H9 (cell line): Measurements from ENCODE around the gene DUSP1. TPM values are rescaled to one million over a fixed set of nuclear protein-coding genes. Genes with fewer than 3 reads are reported as not detected.

ENCODE experiments used
- DNase-seq: peaks from one replicate; pipeline ENCODE4 v3.0.0-alpha.2; 2017
- H2AFZ ChIP-seq: one replicate; pipeline ENCODE4 v1.6.1; 2013; ENCODE audit warnings: mild to moderate bottlenecking, low read length, control low read depth, moderate library complexity
- H2AK5ac ChIP-seq: 2 replicates; pipeline ENCODE4 v1.6.1; 2013; ENCODE audit warnings: low read length, control low read depth, mixed read lengths; ENCODE audit not compliant: insufficient read length
- H2BK120ac ChIP-seq: one replicate; pipeline ENCODE4 v1.6.1; 2013; ENCODE audit warnings: low read depth, mild to moderate bottlenecking, low read length, control low read depth, inconsistent platforms; ENCODE audit not compliant: poor library complexity, severe bottlenecking
- H2BK12ac ChIP-seq: 2 replicates; pipeline ENCODE4 v1.6.1; 2013; ENCODE audit warnings: low read length, control low read depth, mixed read lengths, low read depth; ENCODE audit not compliant: insufficient read length
- H2BK15ac ChIP-seq: 2 replicates; pipeline ENCODE4 v1.6.1; 2013; ENCODE audit warnings: low read depth, low read length, control low read depth
- H2BK20ac ChIP-seq: one replicate; pipeline ENCODE4 v1.6.1; 2013; ENCODE audit warnings: low read depth, mild to moderate bottlenecking, low read length, control low read depth, inconsistent platforms; ENCODE audit not compliant: poor library complexity, severe bottlenecking
- H2BK5ac ChIP-seq: 2 replicates; pipeline ENCODE4 v1.6.1; 2013; ENCODE audit warnings: low read length, control low read depth, mixed read lengths; ENCODE audit not compliant: insufficient read length
- H3K14ac ChIP-seq: 2 replicates; pipeline ENCODE4 v1.6.1; 2013; ENCODE audit warnings: low read length, control low read depth; ENCODE audit not compliant: insufficient read depth
- H3K18ac ChIP-seq: 2 replicates; pipeline ENCODE4 v1.6.1; 2013; ENCODE audit warnings: low read depth, mild to moderate bottlenecking, mixed read lengths, low read length, control low read depth; ENCODE audit not compliant: insufficient read length
- H3K23ac ChIP-seq: 2 replicates; pipeline ENCODE4 v1.6.1; 2013; ENCODE audit warnings: low read length, control low read depth, mixed read lengths, low read depth; ENCODE audit not compliant: insufficient read length
- H3K23me2 ChIP-seq: 2 replicates; pipeline ENCODE4 v1.6.1; 2013; ENCODE audit warnings: low read depth, mild to moderate bottlenecking, mixed read lengths, low read length, control low read depth; ENCODE audit not compliant: insufficient read length, poor library complexity, severe bottlenecking
- H3K27ac ChIP-seq: 2 replicates; pipeline ENCODE4 v1.5.1; 2013; ENCODE audit warnings: low read length, control low read depth, mixed read lengths, low read depth; ENCODE audit not compliant: insufficient read length
- H3K27me3 ChIP-seq: 2 replicates; pipeline ENCODE4 v1.6.1; 2013; ENCODE audit warnings: low read length, control low read depth, inconsistent platforms; ENCODE audit not compliant: insufficient read depth
- H3K4ac ChIP-seq: 2 replicates; pipeline ENCODE4 v1.6.1; 2013; ENCODE audit warnings: low read depth, mild to moderate bottlenecking, control low read depth, inconsistent platforms, low read length, moderate library complexity
- H3K4me1 ChIP-seq: 2 replicates; pipeline ENCODE4 v1.6.1; 2013; ENCODE audit warnings: low read length, control low read depth, inconsistent platforms; ENCODE audit not compliant: insufficient read depth
- H3K4me2 ChIP-seq: 2 replicates; pipeline ENCODE4 v1.6.1; 2013; ENCODE audit warnings: low read length, control low read depth, mixed read lengths; ENCODE audit not compliant: insufficient read length, insufficient read depth
- H3K56ac ChIP-seq: 2 replicates; pipeline ENCODE4 v1.6.1; 2013; ENCODE audit warnings: low read depth, mild to moderate bottlenecking, mixed read lengths, low read length, control low read depth; ENCODE audit not compliant: insufficient read length
- H3K79me1 ChIP-seq: 2 replicates; pipeline ENCODE4 v1.6.1; 2013; ENCODE audit warnings: low read depth, mild to moderate bottlenecking, moderate library complexity, low read length, control low read depth, inconsistent platforms; ENCODE audit not compliant: insufficient read depth, poor library complexity, severe bottlenecking
- H3K79me2 ChIP-seq: 2 replicates; pipeline ENCODE4 v1.6.1; 2013; ENCODE audit warnings: low read length, control low read depth, inconsistent platforms; ENCODE audit not compliant: insufficient read depth
- H3K9ac ChIP-seq: 2 replicates; pipeline ENCODE4 v1.6.1; 2013; ENCODE audit warnings: low read length, control low read depth, mixed read lengths; ENCODE audit not compliant: insufficient read length; ENCODE audit errors: extremely low read depth
- H3K9me3 ChIP-seq: one replicate; pipeline ENCODE4 v1.6.1; 2013; ENCODE audit warnings: low read depth, low read length, inconsistent platforms; ENCODE audit not compliant: control insufficient read depth
- H3T11ph ChIP-seq: one replicate; pipeline ENCODE4 v1.6.1; 2013; ENCODE audit warnings: mild to moderate bottlenecking, low read length, control low read depth, inconsistent platforms
- H4K20me1 ChIP-seq: one replicate; pipeline ENCODE4 v1.6.1; 2013; ENCODE audit not compliant: control insufficient read depth, insufficient read length, insufficient read depth
- H4K5ac ChIP-seq: 2 replicates; pipeline ENCODE4 v1.6.1; 2013; ENCODE audit warnings: low read depth, mild to moderate bottlenecking, mixed read lengths, low read length, control low read depth; ENCODE audit not compliant: insufficient read length
- H4K8ac ChIP-seq: replicated peaks from 2 replicates; pipeline ENCODE4 v1.6.1; 2013; ENCODE audit warnings: low read length, control low read depth, mixed read lengths, low read depth; ENCODE audit not compliant: insufficient read length
- H4K91ac ChIP-seq: 2 replicates; pipeline ENCODE4 v1.6.1; 2013; ENCODE audit warnings: low read depth, mild to moderate bottlenecking, moderate library complexity, mixed read lengths, low read length, control low read depth; ENCODE audit not compliant: insufficient read length
- H3K27ac Mint-ChIP-seq, 3 experiments: 2 replicates in 2 of 3; 3 replicates in 1 of 3; pipeline ENCODE4 v1.8.0; 2020 to 2021; ENCODE audit warnings: mixed read lengths in 3 of 3, mild to moderate bottlenecking in 1 of 3, moderate library complexity in 1 of 3
- H3K27me3 Mint-ChIP-seq: 2 replicates; pipeline ENCODE4 v1.8.0; 2021; ENCODE audit warnings: low read depth, mild to moderate bottlenecking, moderate library complexity, mixed read lengths
- H3K36me3 Mint-ChIP-seq, 3 experiments: 2 replicates in 2 of 3; 3 replicates in 1 of 3; pipeline ENCODE4 v1.8.0; 2020 to 2021; ENCODE audit warnings: low read depth in 3 of 3, mixed read lengths in 3 of 3; ENCODE audit not compliant: insufficient read depth in 1 of 3
- H3K4me1 Mint-ChIP-seq, 2 experiments: 2 replicates each; pipeline ENCODE4 v1.8.0; 2020; ENCODE audit warnings: mixed read lengths in 2 of 2
- H3K4me3 Mint-ChIP-seq, 2 experiments: 2 replicates in 1 of 2; 3 replicates in 1 of 2; pipeline ENCODE4 v1.8.0; 2020 to 2021; ENCODE audit warnings: mild to moderate bottlenecking in 2 of 2, mixed read lengths in 2 of 2, moderate library complexity in 1 of 2
- H3K9me3 Mint-ChIP-seq, 2 experiments: 2 replicates in 1 of 2; 3 replicates in 1 of 2; pipeline ENCODE4 v1.8.0; 2020; ENCODE audit warnings: mild to moderate bottlenecking in 2 of 2, mixed read lengths in 2 of 2, moderate library complexity in 1 of 2
- CTCF ChIP-seq: fragments of 200-600 bp; sonication (generic); conservative IDR thresholded peaks from 3 replicates; pipeline ENCODE4 v1.8.0; 2021; ENCODE audit warnings: antibody characterized with exemption, mild to moderate bottlenecking
- WGBS: extraction: QIAGEN DNeasy Blood & Tissue Kit; methylation state at CpG from one replicate; pipeline ENCODE4 v1.1.7; 2013; ENCODE audit warnings: missing lambda C conversion rate, low lambda C conversion rate, mixed read lengths; ENCODE audit not compliant: insufficient read length; ENCODE audit errors: extremely low coverage; 5-methylcytosine and 5-hydroxymethylcytosine counted together
- total RNA-seq: library from RNA; stranded (reverse); gene quantifications from 2 replicates; pipeline ENCODE4 v1.2.1, GENCODE V29; 2021

The DUSP1 gene
- total RNA-seq, 1 experiment from 2014 or later, result 10.9 TPM

GRCh38 chr5:172760136-172760535, 10.9 kb downstream of the DUSP1 start:
- no peaks in the 10 kb centered on the region for H3K9me3 ChIP-seq
- H2BK5ac ChIP-seq, result no peak overlapping the region
- H3K9me3 Mint-ChIP-seq, result peaks cover 4 to 6% of the 10 kb centered on the region in 2 experiments; a peak in 3 of 5 replicates
- no peaks in the 10 kb centered on the region for H3K79me1 ChIP-seq
- no peak overlapping the region for H3K27ac Mint-ChIP-seq
- H3K56ac ChIP-seq, result no peak overlapping the region
- H4K91ac ChIP-seq, result no peak overlapping the region
- no peak for TF ChIP-seq CTCF
- DNase-seq, result no peak
- H2AFZ ChIP-seq, result no peak overlapping the region
- no peak overlapping the region for H4K8ac ChIP-seq
- no peak overlapping the region for H3K18ac ChIP-seq
- no peak overlapping the region for H3K4me3 Mint-ChIP-seq
- no peak overlapping the region for H3K27ac ChIP-seq
- H3K4ac ChIP-seq, result no peak overlapping the region
- peaks cover 42% of the 10 kb centered on the region for H3K27me3 Mint-ChIP-seq
- H2AK5ac ChIP-seq, result no peak overlapping the region
- no peak overlapping the region for H3K9ac ChIP-seq
- H2BK15ac ChIP-seq, result no peak overlapping the region
- H2BK120ac ChIP-seq, result no peak overlapping the region
- H4K20me1 ChIP-seq, result no peaks in the 10 kb centered on the region
- H3K27me3 ChIP-seq, result no peaks in the 10 kb centered on the region; the same call in 1 of the 2 replicates
- H2BK20ac ChIP-seq, result no peak overlapping the region
- H3K23ac ChIP-seq, result no peak overlapping the region
- H2BK12ac ChIP-seq, result no peak overlapping the region
- no peaks in the 10 kb centered on the region for H3K79me2 ChIP-seq
- no peak overlapping the region for H3K4me2 ChIP-seq
- no peak overlapping the region for H3K14ac ChIP-seq
- peaks cover 3% of the 10 kb centered on the region for H3K23me2 ChIP-seq
- H3K4me1 ChIP-seq, result peaks cover 2% of the 10 kb centered on the region; the same call in 1 of the 2 replicates
- peaks cover 21 to 25% of the 10 kb centered on the region in 2 experiments for H3K4me1 Mint-ChIP-seq
- no peak overlapping the region for H4K5ac ChIP-seq
- H3K36me3 Mint-ChIP-seq, result peaks cover 0 to 4% (median 0%) of the 10 kb centered on the region in 3 experiments; a peak in 2 of 7 replicates
- H3T11ph ChIP-seq, result no peak overlapping the region
- no CpG with 5 or more reads among the region's 1 CpG for WGBS
